ENCODE data around the gene SLC8A1. TPM values are rescaled to one million over a fixed set of nuclear protein-coding genes. Genes with fewer than 3 reads are reported as not detected.

Gene SLC8A1
- total RNA-seq, 1 donor: 82.9 TPM

- Histone ChIP-seq H3K79me2 (ENCODE audit: insufficient read depth, low read length) (peaks cover 10% of the 10 kb centered on the region), H4K20me1 (ENCODE audit: insufficient read depth, low read length) (no peaks in the 10 kb centered on the region), H3K4me2 (ENCODE audit: insufficient read depth, low read length) (no peak overlapping the region), H2AFZ (ENCODE audit: low read length) (no peak overlapping the region), H3K27ac (ENCODE audit: low read depth, low read length) (no peak overlapping the region), H3K4me1 (ENCODE audit: insufficient read depth, low read length) (no peaks in the 10 kb centered on the region), H3K9me3 (ENCODE audit: low read depth, low read length) (no peaks in the 10 kb centered on the region), H3K27me3 (ENCODE audit: insufficient read depth, low read length) (no peaks in the 10 kb centered on the region), H3K4me3 (ENCODE audit: insufficient read depth, low read length) (no peak overlapping the region), H3K36me3 (ENCODE audit: insufficient read depth, low read length) (no peaks in the 10 kb centered on the region)
- no peak for TF ChIP-seq CTCF (IDR thresholded peaks at IDR 0.05; ENCODE audit: extremely low read depth, low read depth, low read length)
- no peak for DNase-seq (ENCODE audit: insufficient read length, low spot score, missing footprints)
Observed at GRCh38 chr2:40265602-40266001, 186.3 kb downstream of the SLC8A1 start.

GRCh38 chr2:40261042-40261441 lies 190.8 kb downstream of the SLC8A1 start:
- Histone ChIP-seq H3K4me2 (ENCODE audit: insufficient read depth, low read length) (no peak overlapping the region), H3K36me3 (ENCODE audit: insufficient read depth, low read length) (no peaks in the 10 kb centered on the region), H4K20me1 (ENCODE audit: insufficient read depth, low read length) (no peaks in the 10 kb centered on the region), H3K79me2 (ENCODE audit: insufficient read depth, low read length) (peaks cover 4% of the 10 kb centered on the region), H3K9me3 (ENCODE audit: low read depth, low read length) (no peaks in the 10 kb centered on the region), H3K4me1 (ENCODE audit: insufficient read depth, low read length) (no peaks in the 10 kb centered on the region), H3K4me3 (ENCODE audit: insufficient read depth, low read length) (no peak overlapping the region), H3K27ac (ENCODE audit: low read depth, low read length) (no peak overlapping the region), H2AFZ (ENCODE audit: low read length) (no peak overlapping the region), H3K27me3 (ENCODE audit: insufficient read depth, low read length) (no peaks in the 10 kb centered on the region)
- TF ChIP-seq CTCF (IDR thresholded peaks at IDR 0.05; ENCODE audit: extremely low read depth, low read depth, low read length): no peak
- no peak for DNase-seq (ENCODE audit: insufficient read length, low spot score, missing footprints)

DNA sequence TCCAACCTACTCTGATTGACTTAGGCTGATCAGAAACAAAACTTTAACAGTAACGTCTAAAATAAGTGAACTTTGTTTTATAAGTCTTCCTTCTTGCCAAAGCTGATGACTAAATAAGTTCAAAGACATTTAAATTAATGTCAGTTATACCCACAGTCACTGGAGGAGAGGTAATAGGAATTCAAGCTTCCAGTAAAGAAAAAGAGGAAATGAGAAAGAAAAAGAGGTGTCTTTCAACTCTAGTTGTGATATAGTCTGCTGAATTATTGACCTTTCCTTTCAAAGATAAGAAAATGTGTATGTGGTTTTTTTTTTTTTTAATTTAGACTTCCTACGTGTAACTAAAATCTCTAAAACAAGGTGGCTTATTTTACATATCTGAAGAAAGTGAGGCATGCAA lies 191.5 kb downstream of the SLC8A1 start:
- Histone ChIP-seq H3K4me3 (ENCODE audit: insufficient read depth, low read length) (no peak overlapping the region), H3K4me1 (ENCODE audit: insufficient read depth, low read length) (no peaks in the 10 kb centered on the region), H3K27me3 (ENCODE audit: insufficient read depth, low read length) (no peaks in the 10 kb centered on the region), H3K9me3 (ENCODE audit: low read depth, low read length) (no peaks in the 10 kb centered on the region), H3K36me3 (ENCODE audit: insufficient read depth, low read length) (no peaks in the 10 kb centered on the region), H3K4me2 (ENCODE audit: insufficient read depth, low read length) (no peak overlapping the region), H3K27ac (ENCODE audit: low read depth, low read length) (no peak overlapping the region), H2AFZ (ENCODE audit: low read length) (no peak overlapping the region), H3K79me2 (ENCODE audit: insufficient read depth, low read length) (peaks cover 4% of the 10 kb centered on the region), H4K20me1 (ENCODE audit: insufficient read depth, low read length) (no peaks in the 10 kb centered on the region)
- TF ChIP-seq CTCF (IDR thresholded peaks at IDR 0.05; ENCODE audit: extremely low read depth, low read depth, low read length): no peak
- DNase-seq (ENCODE audit: insufficient read length, low spot score, missing footprints): no peak

DNA sequence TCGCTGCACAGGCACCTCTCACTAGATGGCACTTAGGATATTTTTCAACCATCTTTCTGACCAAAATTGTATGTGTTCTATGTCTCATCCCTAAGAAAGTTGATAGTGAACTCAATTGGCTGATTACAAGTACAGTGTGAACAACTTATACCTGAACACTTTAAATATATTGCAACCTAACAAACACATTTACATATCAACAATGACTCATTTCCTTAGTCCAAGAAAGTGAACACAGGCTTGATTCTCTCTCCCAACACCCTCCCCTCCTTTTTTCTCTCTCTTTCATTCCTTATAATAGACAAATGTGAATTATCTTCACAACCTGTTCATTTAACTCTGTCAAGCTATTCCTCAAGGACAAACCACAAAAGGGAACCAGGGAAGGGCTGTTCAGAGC lies 192.0 kb downstream of the SLC8A1 start:
- Histone ChIP-seq H3K27me3 (ENCODE audit: insufficient read depth, low read length) (no peaks in the 10 kb centered on the region), H3K4me2 (ENCODE audit: insufficient read depth, low read length) (no peak overlapping the region), H2AFZ (ENCODE audit: low read length) (no peak overlapping the region), H3K9me3 (ENCODE audit: low read depth, low read length) (no peaks in the 10 kb centered on the region), H3K4me1 (ENCODE audit: insufficient read depth, low read length) (no peaks in the 10 kb centered on the region), H4K20me1 (ENCODE audit: insufficient read depth, low read length) (no peaks in the 10 kb centered on the region), H3K4me3 (ENCODE audit: insufficient read depth, low read length) (no peak overlapping the region), H3K79me2 (ENCODE audit: insufficient read depth, low read length) (peaks cover 4% of the 10 kb centered on the region), H3K27ac (ENCODE audit: low read depth, low read length) (no peak overlapping the region), H3K36me3 (ENCODE audit: insufficient read depth, low read length) (no peaks in the 10 kb centered on the region)
- DNase-seq (ENCODE audit: insufficient read length, low spot score, missing footprints): no peak
- TF ChIP-seq CTCF (IDR thresholded peaks at IDR 0.05; ENCODE audit: extremely low read depth, low read depth, low read length): no peak

Measured in osteoblast (primary cell).